Stimulated activated CD4-positive, alpha-beta T cell treated with anti-CD3 and anti-CD28 coated beads, Interleukin-1b, Interleukin-23, amount 100 ng/mL, for 4 hours (primary cell): ENCODE data around the gene TDRD1.

Experiments used
- DNase-seq, 2 donors: peaks; one replicate each; pipeline ENCODE4 v3.0.0-alpha.2; 2020; ENCODE audit warnings: low read depth in 2 of 2

TDRD1 gene

DNA sequence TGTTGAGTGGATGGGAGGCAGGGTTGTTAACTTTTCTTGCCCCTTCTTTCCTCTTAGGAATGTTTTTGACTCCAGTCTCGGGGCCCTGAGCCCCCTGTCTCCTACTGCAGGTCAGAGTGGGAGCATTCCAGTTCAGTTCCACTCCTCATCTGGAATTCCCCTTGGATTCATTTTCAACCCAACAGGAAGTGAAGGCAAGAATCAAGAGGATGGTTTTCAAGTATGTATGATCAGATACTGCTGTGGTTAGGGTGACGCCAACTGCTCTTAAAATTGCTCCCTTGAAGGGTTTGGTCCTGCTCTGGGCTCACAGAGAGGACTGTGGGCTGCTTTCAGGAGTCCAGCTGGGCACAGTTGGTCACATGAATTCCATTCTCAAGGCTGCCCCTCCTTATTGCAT, 81.9 kb downstream of the TDRD1 start:
- no peak for DNase-seq

- DNase-seq: no peak
Measured at GRCh38 chr10:114262496-114262895, 83.3 kb downstream of the TDRD1 start.

GRCh38 chr10:114265392-114266053, 86.4 kb downstream of the TDRD1 start:
- DNase-seq: no peak

- DNase-seq: no peak
Measured at GRCh38 chr10:114266521-114266920, 87.4 kb downstream of the TDRD1 start.

DNA sequence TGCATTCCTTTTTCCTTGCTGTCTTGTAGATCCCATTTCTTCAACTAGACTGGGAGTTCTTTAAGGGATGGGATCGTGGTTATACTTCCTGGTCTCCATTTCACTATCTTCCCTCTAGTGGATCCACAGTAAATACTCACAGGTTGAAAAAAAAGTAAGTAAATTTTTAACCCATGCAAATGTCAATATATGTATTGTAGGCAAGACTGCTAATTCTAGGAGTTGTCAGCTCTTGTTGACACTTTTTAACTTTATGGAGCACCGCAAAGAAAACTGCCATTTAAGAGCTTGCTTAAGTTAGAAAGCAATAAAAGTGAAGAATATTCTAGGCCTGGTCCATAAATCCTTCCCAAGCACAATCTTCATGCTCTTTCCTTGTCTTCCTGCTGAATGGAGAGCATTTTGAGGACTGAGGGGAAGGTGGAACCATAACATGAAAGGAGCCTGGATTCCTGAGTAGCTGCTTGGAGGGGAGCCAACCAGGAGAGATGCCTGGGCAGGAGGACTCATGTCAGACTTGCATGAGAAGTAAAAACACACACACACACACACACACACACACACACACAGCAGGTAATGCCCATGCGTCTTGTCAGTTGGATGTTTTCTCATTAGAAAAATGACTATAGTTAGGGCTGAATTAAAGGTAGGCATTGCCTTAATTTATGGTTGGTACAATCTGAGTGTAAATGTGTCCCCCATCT, 92.1 kb downstream of the TDRD1 start:
- DNase-seq: no peak

DNA sequence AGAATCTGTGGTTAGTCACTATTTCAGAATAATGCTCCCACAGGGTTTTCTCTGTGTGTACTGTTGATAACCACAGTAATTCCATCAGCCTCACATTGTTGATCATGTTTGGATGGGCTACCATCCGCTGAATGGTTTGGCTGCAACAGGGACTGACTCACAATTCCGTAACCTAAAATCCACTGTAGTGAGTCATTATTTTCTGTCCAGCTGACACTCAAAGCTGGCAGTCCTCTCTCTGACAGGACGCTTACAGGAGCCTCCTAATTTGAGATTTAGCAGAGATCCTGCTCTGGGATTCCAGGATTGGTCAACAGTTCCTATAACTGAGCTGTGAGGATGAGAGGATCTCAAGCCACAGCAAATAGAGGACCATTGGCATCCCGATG, 92.6 kb downstream of the TDRD1 start:
- DNase-seq: no peak

DNA sequence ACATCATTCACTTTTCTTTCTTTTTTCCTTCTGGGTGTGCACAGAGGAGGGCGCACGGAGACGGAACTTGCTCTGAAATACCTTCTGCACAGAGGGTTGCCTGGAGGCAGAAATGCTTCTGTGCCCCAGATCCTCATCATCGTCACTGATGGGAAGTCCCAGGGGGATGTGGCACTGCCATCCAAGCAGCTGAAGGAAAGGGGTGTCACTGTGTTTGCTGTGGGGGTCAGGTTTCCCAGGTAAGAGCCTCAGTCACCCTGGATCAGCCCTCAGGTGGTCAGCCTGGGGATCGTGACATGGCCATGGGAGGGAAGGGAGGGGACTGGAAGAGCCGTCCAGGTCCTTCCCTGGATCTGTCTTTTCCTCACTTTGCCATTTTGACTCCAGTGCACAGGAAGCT, 93.5 kb downstream of the TDRD1 start:
- no peak for DNase-seq

DNA sequence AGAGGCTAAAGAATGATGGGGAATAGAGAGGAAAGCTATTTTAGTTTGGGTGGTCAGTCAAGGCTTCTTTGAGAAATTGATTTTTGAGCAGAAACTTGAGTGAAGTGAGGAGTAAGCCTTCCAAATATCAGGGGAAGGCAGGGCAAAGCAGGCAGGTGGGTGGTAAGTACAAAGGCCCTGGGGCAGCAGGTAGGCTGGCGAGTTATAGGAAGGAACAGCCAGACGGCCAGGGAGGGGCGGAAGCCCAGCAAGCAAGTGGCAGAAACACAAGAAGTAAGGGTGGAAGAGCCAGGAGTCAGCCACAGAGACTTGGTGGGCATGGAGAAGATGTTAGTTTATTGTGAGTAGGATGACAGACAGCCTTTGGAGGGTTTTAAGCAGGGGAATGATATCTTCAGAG, 94.8 kb downstream of the TDRD1 start:
- no peak for DNase-seq

DNA sequence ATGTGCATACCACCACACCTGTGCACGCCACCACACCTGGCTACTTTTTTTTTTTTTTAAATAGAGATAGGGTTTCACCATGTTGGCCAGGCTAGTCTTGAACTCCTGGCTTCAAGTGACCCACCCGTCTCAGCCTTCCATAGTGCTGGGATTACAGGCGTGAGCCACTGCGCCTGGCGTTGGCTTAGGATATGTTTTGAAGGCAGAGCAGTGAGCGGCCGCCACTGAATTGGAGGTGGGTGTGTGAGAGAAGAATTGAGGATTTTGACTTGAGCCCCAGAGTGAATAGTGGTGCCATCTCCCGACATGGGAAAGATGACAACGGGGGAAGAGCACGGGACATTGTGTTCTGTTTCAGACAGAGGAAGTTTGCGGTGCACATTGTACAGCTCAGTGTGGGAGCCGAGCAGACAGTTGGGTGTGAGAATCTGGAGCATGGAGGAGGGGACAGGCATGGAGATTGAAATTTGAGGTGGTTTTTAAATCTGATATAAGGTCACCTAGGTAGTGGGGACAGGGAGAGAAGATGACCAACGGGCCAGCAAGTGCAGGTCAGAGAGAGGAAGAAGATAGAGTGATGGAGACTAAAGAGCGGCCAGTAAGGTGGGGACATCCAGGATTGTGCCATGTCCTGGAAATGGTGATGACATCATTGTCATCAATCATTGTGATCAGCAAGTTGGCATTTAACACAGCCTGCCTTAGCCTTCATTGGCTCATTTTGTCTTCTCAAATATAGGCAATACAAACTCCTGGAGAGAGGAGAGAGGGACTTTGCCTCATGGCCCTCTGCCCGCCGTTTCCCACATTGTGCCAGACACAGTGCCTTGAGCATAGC, 95.7 kb downstream of the TDRD1 start:
- DNase-seq: no peak

DNA sequence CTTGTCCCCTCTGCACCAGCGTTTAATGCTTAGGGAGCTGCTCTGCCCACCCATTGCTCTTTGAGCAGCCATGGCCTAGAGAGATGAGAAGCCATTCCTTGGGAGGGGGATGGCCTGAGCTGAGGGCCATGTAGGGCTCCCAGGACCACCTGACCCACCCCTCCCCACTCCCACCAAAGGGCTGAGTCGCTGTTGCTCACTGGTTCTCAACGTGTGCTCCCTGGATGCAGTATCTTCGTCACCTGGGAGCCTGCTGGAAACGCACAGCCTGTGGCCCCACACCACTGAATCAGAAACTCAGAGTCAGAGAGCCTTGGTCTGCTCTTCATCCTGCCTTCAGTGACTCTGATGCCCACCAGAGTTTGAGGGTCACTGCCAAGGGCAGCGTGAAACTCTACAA, 96.9 kb downstream of the TDRD1 start:
- DNase-seq: no peak

- DNase-seq: no peak
Measured at GRCh38 chr10:114276671-114277070, 97.5 kb downstream of the TDRD1 start.

DNA sequence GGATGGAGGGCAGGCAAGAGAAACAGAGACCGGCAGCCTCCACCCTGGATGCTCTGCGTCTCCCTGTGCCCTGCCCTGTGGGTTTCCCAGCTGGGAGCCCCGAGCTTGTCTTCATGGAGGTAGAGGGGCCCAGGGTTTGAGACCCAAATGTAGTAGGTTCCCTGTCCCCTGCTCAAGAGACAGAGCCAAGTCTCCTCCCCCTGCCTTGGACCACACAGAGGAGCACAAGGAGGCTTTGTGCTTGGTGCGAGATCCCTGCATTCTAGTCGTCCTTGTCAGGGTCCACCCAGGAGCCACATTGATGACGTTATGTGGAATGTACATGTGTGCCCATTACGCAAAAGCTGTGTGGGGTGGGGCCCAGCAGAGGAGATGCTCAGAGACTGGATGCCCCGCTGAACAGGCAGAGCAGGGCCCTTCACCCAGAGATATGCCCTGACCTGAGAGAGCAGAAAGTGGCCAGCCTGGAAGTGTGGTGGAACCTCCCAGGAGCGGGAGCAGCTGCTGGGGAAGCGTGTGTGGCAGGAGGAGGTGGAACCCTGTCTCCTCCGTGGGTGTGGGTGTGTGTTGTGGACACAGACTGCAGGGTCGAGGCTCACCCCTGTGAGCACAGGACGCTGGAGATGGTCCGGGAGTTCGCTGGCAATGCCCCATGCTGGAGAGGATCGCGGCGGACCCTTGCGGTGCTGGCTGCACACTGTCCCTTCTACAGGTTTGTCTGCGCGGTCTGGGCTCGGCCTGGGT, 99.2 kb downstream of the TDRD1 start:
- no peak for DNase-seq

GRCh38 chr10:114278884-114279191, 99.7 kb downstream of the TDRD1 start:
- no peak for DNase-seq

- DNase-seq: no peak
Measured at GRCh38 chr10:114279289-114279688, 100.1 kb downstream of the TDRD1 start.

DNA sequence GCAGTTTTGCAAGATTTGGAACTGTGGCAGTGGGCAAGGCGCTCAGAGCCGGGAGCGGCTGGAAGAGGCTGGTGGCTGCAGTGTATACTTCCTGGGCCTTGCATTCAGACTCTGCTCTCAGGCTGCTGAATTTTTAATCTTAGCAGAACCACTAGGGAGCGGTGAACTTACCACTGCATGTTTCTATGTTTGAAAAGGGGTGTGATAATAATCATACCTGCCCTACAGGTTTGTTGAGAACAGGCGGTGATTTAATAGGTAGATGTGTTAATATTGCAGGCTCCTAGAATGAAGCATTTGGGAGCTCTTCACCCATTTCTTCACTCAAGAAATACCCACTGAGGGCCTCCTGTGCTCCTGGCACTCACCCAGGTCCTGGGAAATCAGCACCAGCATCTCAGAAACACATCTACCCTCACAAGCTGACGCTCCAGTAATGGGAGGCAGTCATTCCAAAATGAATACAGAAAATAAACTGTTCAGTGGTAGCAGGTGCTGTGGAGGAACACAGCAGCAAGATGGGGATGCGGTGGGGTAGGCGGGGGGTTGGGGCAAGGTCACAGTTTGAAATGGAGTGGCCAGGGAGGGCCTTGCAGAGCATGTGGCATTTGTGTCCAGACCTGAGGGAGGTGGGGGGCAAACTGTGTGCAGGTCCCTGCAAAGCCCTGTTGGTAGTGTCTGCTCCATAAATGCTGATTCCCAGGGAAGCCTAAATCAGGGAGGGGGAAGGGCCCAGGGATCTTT, 100.9 kb downstream of the TDRD1 start:
- DNase-seq: no peak

DNA sequence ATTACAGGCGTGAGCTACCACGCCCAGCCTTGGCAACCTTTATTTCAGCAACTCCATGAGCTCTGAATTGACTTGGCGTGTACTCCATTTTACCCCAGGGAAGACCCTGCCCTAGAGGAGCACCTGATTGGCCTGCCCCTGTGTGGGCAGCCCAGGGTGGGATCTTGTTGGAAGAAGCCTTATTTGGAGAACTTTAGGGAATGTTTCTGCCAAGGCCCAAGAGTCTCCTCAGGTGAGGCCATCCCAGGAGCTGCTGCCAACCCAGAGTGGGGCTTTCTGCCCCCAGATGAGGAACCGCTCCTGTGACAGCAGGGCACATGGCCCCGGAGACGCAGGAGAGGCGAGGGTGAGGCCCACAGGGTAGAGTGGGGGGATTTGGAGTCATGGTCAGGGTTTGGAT, 101.9 kb downstream of the TDRD1 start:
- DNase-seq: no peak

- DNase-seq: no peak
Measured at GRCh38 chr10:114281461-114281860, 102.3 kb downstream of the TDRD1 start.
